Body of pancreas (tissue), 4 donors: ENCODE measurements around the gene LDAH. TPM values are rescaled to one million over a fixed set of nuclear protein-coding genes. Genes with fewer than 3 reads are reported as not detected.

ENCODE experiments used
- ATAC-seq: fragments of 150-250 bp; one replicate; pipeline ENCODE4 v1.9.1; 2016
- DNase-seq, 4 donors: peaks; one replicate each; pipeline ENCODE4 v3.0.0-alpha.2; 2019
- H3K27ac ChIP-seq, 4 donors: fragments of 200-600 bp; sonication (generic); 1 replicate in 3 of 4; 2 replicates in 1 of 4; pipeline versions ENCODE4 v1.5.1 to v1.6.1; 2016 to 2019; ENCODE audit warnings: mild to moderate bottlenecking in 1 of 4, mixed read lengths in 1 of 4, moderate library complexity in 1 of 4
- H3K27me3 ChIP-seq, 2 donors: fragments of 200-600 bp; sonication (generic); one replicate each; pipeline ENCODE4 v1.6.0; 2016; ENCODE audit warnings: mild to moderate bottlenecking in 1 of 2
- H3K36me3 ChIP-seq, 2 donors: fragments of 200-600 bp; sonication (generic); replicated peaks in 1 of 2; 2 replicates each; pipeline ENCODE4 v1.5.1; 2016; ENCODE audit warnings: low read depth in 2 of 2; ENCODE audit not compliant: insufficient read depth in 1 of 2
- H3K4me1 ChIP-seq: fragments of 200-600 bp; sonication (generic); one replicate; pipeline ENCODE4 v1.6.0; 2016
- H3K4me3 ChIP-seq, 2 donors: fragments of 200-600 bp; sonication (generic); 1 replicate in 1 of 2; 2 replicates in 1 of 2; pipeline ENCODE4 v1.5.1; 2016 to 2019
- H3K9me3 ChIP-seq, 3 donors: fragments of 200-600 bp; sonication (generic); 1 replicate in 2 of 3; 2 replicates in 1 of 3; pipeline ENCODE4 v1.5.1; 2016
- POLR2A ChIP-seq, 3 donors: fragments of 450-650 bp; IDR thresholded peaks; one replicate each; pipeline ENCODE4 v1.6.1; 2016; ENCODE audit warnings: antibody characterized with exemption in 3 of 3, mild to moderate bottlenecking in 2 of 3
- WGBS, 2 donors: methylation state at CpG; one replicate each; pipeline ENCODE4 v1.1.5; 2017; 5-methylcytosine and 5-hydroxymethylcytosine counted together
- intact Hi-C: fragments of 100-400 bp; cut with DNase I; formaldehyde crosslinking; loops from one replicate; pipeline ENCODE4 v1.15.1; 2023
- total RNA-seq, 2 donors: library from RNA; depleted of rRNA; stranded (reverse); fragments of >200 nt; gene quantifications; one replicate each; pipeline ENCODE4 v1.1.0, GENCODE V29; 2016
- TF ChIP-seq, protein P1 (sequence below), 7 experiments: fragments of 450-650 bp in 4 of 7; fragments of 200-600 bp in 3 of 7; sonication (generic) in 3 of 7; IDR thresholded peaks; one replicate each; pipeline ENCODE4 v1.5.1; 2016 to 2019; ENCODE audit warnings: antibody characterized with exemption in 7 of 7

Gene LDAH
- total RNA-seq, 2 donors from 2014 or later, result 6.9 to 10.6 TPM

GRCh38 chr2:20738772-20739171 lies 84.1 kb downstream of the LDAH start:
- intact Hi-C loops, result no loop called here
- Histone ChIP-seq H3K27me3 (no peaks in the 10 kb centered on the region), H3K9me3 (no peaks in the 10 kb centered on the region), H3K4me1 (no peaks in the 10 kb centered on the region), H3K36me3 (no peaks in the 10 kb centered on the region), H3K27ac (no peak overlapping the region), H3K4me3 (no peak overlapping the region)
- ATAC-seq (no peak), DNase-seq (no peak)
- TF ChIP-seq, protein P1, sequence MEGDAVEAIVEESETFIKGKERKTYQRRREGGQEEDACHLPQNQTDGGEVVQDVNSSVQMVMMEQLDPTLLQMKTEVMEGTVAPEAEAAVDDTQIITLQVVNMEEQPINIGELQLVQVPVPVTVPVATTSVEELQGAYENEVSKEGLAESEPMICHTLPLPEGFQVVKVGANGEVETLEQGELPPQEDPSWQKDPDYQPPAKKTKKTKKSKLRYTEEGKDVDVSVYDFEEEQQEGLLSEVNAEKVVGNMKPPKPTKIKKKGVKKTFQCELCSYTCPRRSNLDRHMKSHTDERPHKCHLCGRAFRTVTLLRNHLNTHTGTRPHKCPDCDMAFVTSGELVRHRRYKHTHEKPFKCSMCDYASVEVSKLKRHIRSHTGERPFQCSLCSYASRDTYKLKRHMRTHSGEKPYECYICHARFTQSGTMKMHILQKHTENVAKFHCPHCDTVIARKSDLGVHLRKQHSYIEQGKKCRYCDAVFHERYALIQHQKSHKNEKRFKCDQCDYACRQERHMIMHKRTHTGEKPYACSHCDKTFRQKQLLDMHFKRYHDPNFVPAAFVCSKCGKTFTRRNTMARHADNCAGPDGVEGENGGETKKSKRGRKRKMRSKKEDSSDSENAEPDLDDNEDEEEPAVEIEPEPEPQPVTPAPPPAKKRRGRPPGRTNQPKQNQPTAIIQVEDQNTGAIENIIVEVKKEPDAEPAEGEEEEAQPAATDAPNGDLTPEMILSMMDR (IDR thresholded peaks at IDR 0.05), result no peak

DNA sequence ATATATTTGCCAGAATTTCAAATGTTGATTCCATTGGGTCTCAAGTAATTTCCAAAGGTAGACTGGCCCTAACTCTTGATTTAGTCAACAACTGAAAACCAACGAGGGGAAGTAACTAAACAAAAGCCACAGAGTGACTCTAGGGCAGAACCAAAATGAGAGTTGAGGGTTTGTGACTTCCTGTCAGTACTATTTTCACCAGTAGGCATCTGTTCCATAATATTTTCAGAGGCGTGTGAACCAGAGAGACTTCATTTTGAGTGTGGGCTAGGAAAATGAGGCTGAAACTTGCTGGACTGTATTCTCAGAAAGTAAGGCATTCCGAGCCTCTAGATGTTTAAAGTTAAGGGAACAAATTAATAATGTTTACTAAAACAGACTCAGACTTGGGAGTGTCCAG lies 85.4 kb downstream of the LDAH start:
- no peak overlapping the region for H3K27ac ChIP-seq
- H3K36me3 ChIP-seq, result no peaks in the 10 kb centered on the region
- DNase-seq, result no peak
- H3K4me3 ChIP-seq, result no peak overlapping the region
- 78 to 94% methylated on average over 3 of the region's 3 CpGs for WGBS, 2 donors
- TF ChIP-seq, protein P1 (IDR thresholded peaks at IDR 0.05), result no peak
- no peak for TF ChIP-seq POLR2A (IDR thresholded peaks at IDR 0.05)
- intact Hi-C loops, result no loop called here
- no peaks in the 10 kb centered on the region for H3K9me3 ChIP-seq
- H3K4me1 ChIP-seq, result no peaks in the 10 kb centered on the region
- H3K27me3 ChIP-seq, result no peaks in the 10 kb centered on the region
- ATAC-seq, result no peak

- DNase-seq (no peak), ATAC-seq (no peak)
- TF ChIP-seq, protein P1 (IDR thresholded peaks at IDR 0.05), result no peak
- TF ChIP-seq POLR2A (IDR thresholded peaks at IDR 0.05), result no peak
- 31 to 38% methylated on average over 4 of the region's 4 CpGs for WGBS, 2 donors
- Histone ChIP-seq H3K27me3 (no peaks in the 10 kb centered on the region), H3K36me3 (no peaks in the 10 kb centered on the region), H3K9me3 (no peaks in the 10 kb centered on the region), H3K27ac (peak overlapping the region in 3 of 4 donors; percentile 6 to 54 (median 19)), H3K4me3 (no peak overlapping the region), H3K4me1 (peaks cover 13% of the 10 kb centered on the region)
- intact Hi-C loops, result no loop called here
Observed at GRCh38 chr2:20728114-20728758, 94.7 kb downstream of the LDAH start.

DNA sequence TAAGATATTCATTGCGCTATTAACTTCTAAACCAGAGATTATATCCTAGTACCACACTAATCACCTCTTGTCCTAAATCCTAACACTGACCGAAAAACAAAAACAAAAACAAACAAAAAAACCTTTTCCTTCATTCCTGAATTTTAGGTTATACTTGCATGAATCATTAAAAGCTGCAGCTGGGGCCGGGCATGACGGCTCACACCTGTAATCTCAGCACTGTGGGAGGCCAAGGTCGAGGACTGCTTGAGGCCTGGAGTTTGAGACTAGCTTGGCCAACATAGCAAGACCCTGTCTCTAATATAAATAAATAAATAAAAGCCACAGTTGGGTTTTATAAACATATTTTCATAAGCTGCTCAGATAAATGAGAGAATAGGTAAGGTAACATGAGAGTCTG lies 96.0 kb downstream of the LDAH start:
- Histone ChIP-seq H3K27ac (no peak overlapping the region), H3K9me3 (no peaks in the 10 kb centered on the region), H3K27me3 (no peaks in the 10 kb centered on the region), H3K4me1 (peaks cover 13% of the 10 kb centered on the region), H3K4me3 (no peak overlapping the region), H3K36me3 (no peaks in the 10 kb centered on the region)
- TF ChIP-seq, protein P1 (IDR thresholded peaks at IDR 0.05), result no peak
- TF ChIP-seq POLR2A (IDR thresholded peaks at IDR 0.05), result no peak
- no peak for ATAC-seq
- WGBS, 2 donors, result 91 to 97% methylated on average over 5 of the region's 5 CpGs
- intact Hi-C loops, result no loop called here
- no peak for DNase-seq

GRCh38 chr2:20725782-20726181 lies 97.1 kb downstream of the LDAH start:
- no peak for DNase-seq
- intact Hi-C loops, result no loop called here
- Histone ChIP-seq H3K27ac (no peak overlapping the region), H3K36me3 (no peaks in the 10 kb centered on the region), H3K9me3 (no peaks in the 10 kb centered on the region), H3K4me1 (peaks cover 13% of the 10 kb centered on the region), H3K27me3 (no peaks in the 10 kb centered on the region), H3K4me3 (no peak overlapping the region)
- no peak for ATAC-seq
- 94 to 100% methylated on average over 2 of the region's 2 CpGs for WGBS, 2 donors
- TF ChIP-seq, protein P1 (IDR thresholded peaks at IDR 0.05), result no peak
- TF ChIP-seq POLR2A (IDR thresholded peaks at IDR 0.05), result no peak
